Middle frontal gyrus (tissue), 1 donor: ENCODE measurements around the gene SPTBN5.

Experiments
- DNase-seq: peaks from one replicate; pipeline ENCODE4 v3.0.0-alpha.2; 2015; ENCODE audit warnings: low spot score; ENCODE audit errors: extremely low spot score

Gene SPTBN5

GRCh38 chr15:41809121-41809520 is 84.7 kb downstream of the SPTBN5 start:
- DNase-seq: no peak

GRCh38 chr15:41806291-41807181 is 87.3 kb downstream of the SPTBN5 start:
- DNase-seq: no peak

GRCh38 chr15:41805711-41806110 is 88.1 kb downstream of the SPTBN5 start:
- DNase-seq: no peak

- no peak for DNase-seq
Measured at GRCh38 chr15:41804916-41805666, 88.8 kb downstream of the SPTBN5 start.

- DNase-seq: no peak
Measured at GRCh38 chr15:41804361-41804760, 89.5 kb downstream of the SPTBN5 start.

- no peak for DNase-seq
Measured at GRCh38 chr15:41801850-41802455, 91.9 kb downstream of the SPTBN5 start.

- no peak for DNase-seq
Measured at GRCh38 chr15:41801185-41801584, 92.7 kb downstream of the SPTBN5 start.

- DNase-seq: no peak
Measured at GRCh38 chr15:41799488-41799805, 94.4 kb downstream of the SPTBN5 start.

GRCh38 chr15:41798607-41799487 is 95.0 kb downstream of the SPTBN5 start:
- no peak for DNase-seq
